GM12878 (cell line): ENCODE data around the gene RGS6. TPM values are rescaled to one million over a fixed set of nuclear protein-coding genes. Genes with fewer than 3 reads are reported as not detected.

ENCODE experiments used
- CHD1 ChIP-seq: IDR thresholded peaks from 2 replicates; pipeline ENCODE4 v1.6.1; 2012; ENCODE audit warnings: low read depth, low read length, improper control_type of control experiment
- CREB1 ChIP-seq: IDR thresholded peaks from 2 replicates; pipeline ENCODE4 v1.6.1; 2012; ENCODE audit warnings: low read depth, mild to moderate bottlenecking, inconsistent platforms
- EP300 ChIP-seq, 2 experiments: fragments of 150-350 bp in 1 of 2; IDR thresholded peaks; 2 replicates each; pipeline ENCODE4 v1.6.1; 2011 to 2012; ENCODE audit warnings: low read depth in 2 of 2, low read length in 2 of 2, borderline replicate concordance in 1 of 2, improper control_type of control experiment in 1 of 2, inconsistent platforms in 1 of 2; ENCODE audit not compliant: control insufficient read depth in 1 of 2
- FOXK2 ChIP-seq: fragments of 450-650 bp; IDR thresholded peaks from 2 replicates; pipeline ENCODE4 v1.6.1; 2017; ENCODE audit warnings: mild to moderate bottlenecking, moderate library complexity
- HDAC6 ChIP-seq: fragments of 200-600 bp; sonication (generic); IDR thresholded peaks from one replicate; pipeline ENCODE4 v1.8.0; 2017; ENCODE audit warnings: antibody characterized with exemption; ENCODE audit not compliant: unreplicated experiment
- IRF5 ChIP-seq: fragments of 450-650 bp; IDR thresholded peaks from 2 replicates; pipeline ENCODE4 v1.6.1; 2017; ENCODE audit warnings: borderline replicate concordance
- KAT2A ChIP-seq: conservative IDR thresholded peaks from 2 replicates; pipeline ENCODE4 v1.6.1; 2011; ENCODE audit warnings: low read depth, low read length; ENCODE audit not compliant: control insufficient read depth
- KDM1A ChIP-seq: fragments of 200-600 bp; sonication (generic); IDR thresholded peaks from 2 replicates; pipeline ENCODE4 v1.6.1; 2016; ENCODE audit warnings: borderline replicate concordance
- LARP7 ChIP-seq: fragments of 450-650 bp; IDR thresholded peaks from 2 replicates; pipeline ENCODE4 v1.6.1; 2017; ENCODE audit warnings: mild to moderate bottlenecking
- MTA2 ChIP-seq: fragments of 450-650 bp; IDR thresholded peaks from 2 replicates; pipeline ENCODE4 v1.6.1; 2016; ENCODE audit warnings: low read depth, mild to moderate bottlenecking, moderate library complexity
- NFIC ChIP-seq: IDR thresholded peaks from 2 replicates; pipeline ENCODE4 v1.6.1; 2012; ENCODE audit warnings: low read depth, mild to moderate bottlenecking, inconsistent platforms, low read length, moderate library complexity
- NKRF ChIP-seq: fragments of 450-650 bp; conservative IDR thresholded peaks from 2 replicates; pipeline ENCODE4 v1.6.1; 2017; ENCODE audit warnings: mild to moderate bottlenecking, moderate library complexity
- POLR2A ChIP-seq: IDR thresholded peaks from 2 replicates; pipeline ENCODE4 v1.6.1; 2011; ENCODE audit warnings: low read depth, mild to moderate bottlenecking, low read length
- RB1 ChIP-seq: fragments of 450-650 bp; formaldehyde crosslinking; IDR thresholded peaks from 2 replicates; pipeline ENCODE4 v1.6.1; 2017; ENCODE audit warnings: mild to moderate bottlenecking, borderline replicate concordance
- RCOR1 ChIP-seq: conservative IDR thresholded peaks from 2 replicates; pipeline ENCODE4 v1.6.1; 2012; ENCODE audit warnings: low read depth, low read length, improper control_type of control experiment
- RELA ChIP-seq: fragments of 450-650 bp; IDR thresholded peaks from 2 replicates; pipeline ENCODE4 v1.8.0; 2014; ENCODE audit warnings: borderline replicate concordance; ENCODE audit not compliant: partially characterized antibody
- RELB ChIP-seq: fragments of 450-650 bp; IDR thresholded peaks from 2 replicates; pipeline ENCODE4 v1.6.1; 2017; ENCODE audit warnings: low read depth, mild to moderate bottlenecking, moderate library complexity
- REST ChIP-seq: IDR thresholded peaks from 2 replicates; pipeline ENCODE4 v1.6.1; 2012; ENCODE audit warnings: mild to moderate bottlenecking, low read depth, low read length
- SIN3A ChIP-seq: IDR thresholded peaks from 2 replicates; pipeline ENCODE4 v1.6.1; 2012; ENCODE audit warnings: low read depth, low read length, improper control_type of control experiment
- SIX5 ChIP-seq: IDR thresholded peaks from 2 replicates; pipeline ENCODE4 v1.6.1; 2011; ENCODE audit warnings: mild to moderate bottlenecking, low read depth, low read length, moderate library complexity; ENCODE audit not compliant: severe bottlenecking
- SMC3 ChIP-seq: IDR thresholded peaks from 2 replicates; pipeline ENCODE4 v1.6.1; 2011; ENCODE audit warnings: low read length, improper control_type of control experiment, borderline replicate concordance
- SP1 ChIP-seq: IDR thresholded peaks from one replicate; pipeline ENCODE4 v1.6.1; 2011; ENCODE audit warnings: low read depth, low read length
- SREBF1 ChIP-seq: IDR thresholded peaks from 2 replicates; pipeline ENCODE4 v1.6.1; 2012; ENCODE audit warnings: mild to moderate bottlenecking, low read length
- polyA plus RNA-seq, 11 experiments: library from polyadenylated mRNA; depleted of rRNA in 4 of 11; unstranded in 6 of 11; stranded (reverse) in 5 of 11; fragments of >200 nt; fragmentation: Nextera tagmentation in 4 of 11; fragmentation: Illumina TruSeq in 1 of 11; extraction: Ambion mirVana in 4 of 11; extraction: Trizol in 1 of 11; gene quantifications; 1 replicate in 1 of 11; 2 replicates in 10 of 11; pipeline versions ENCODE4 v1.2.1 to v1.2.3, GENCODE V29; 2011 to 2016; ENCODE audit warnings: inconsistent platforms in 2 of 11, missing spikeins in 2 of 11, low read depth in 1 of 11
- total RNA-seq, 4 experiments: library from RNA; depleted of rRNA in 3 of 4; stranded (reverse); fragments of >200 nt in 3 of 4; fragmentation: Illumina TruSeq in 1 of 4; extraction: Trizol in 1 of 4; gene quantifications; 2 replicates each; pipeline versions ENCODE4 v1.2.1 to v1.2.3, GENCODE V29; 2013 to 2021

The RGS6 gene
- total and polyA plus RNA-seq, 10 of the 15 experiments (the other 5 are each of a cell fraction or from before 2014, with no cell fraction given): 3.9 to 18.1 (median 12.4) TPM

GRCh38 chr14:72164420-72165228 lies 232.4 kb downstream of the RGS6 start (continued):
- no peak for TF ChIP-seq RCOR1
- TF ChIP-seq CHD1: no peak
- TF ChIP-seq MTA2: peak; percentile 83
- TF ChIP-seq SIX5: no peak
- TF ChIP-seq RB1: no peak
- TF ChIP-seq REST: no peak
- TF ChIP-seq SREBF1: no peak
- no peak for TF ChIP-seq SIN3A
- no peak for TF ChIP-seq HDAC6
- TF ChIP-seq RELA: no peak
- no peak for TF ChIP-seq POLR2A
- peak; percentile 94 for TF ChIP-seq NFIC
- TF ChIP-seq IRF5: no peak
- no peak for TF ChIP-seq SP1
- TF ChIP-seq SMC3: no peak
- TF ChIP-seq NKRF: no peak
- TF ChIP-seq FOXK2: no peak
- TF ChIP-seq KAT2A: no peak
- peak; percentile 94 for TF ChIP-seq RELB
- no peak; the same call in 1 of the 2 replicates for TF ChIP-seq LARP7
- TF ChIP-seq KDM1A: no peak
- peak; percentile 62 to 79; a peak in 3 of 4 replicates for TF ChIP-seq EP300 (IDR thresholded peaks at IDR 0.05; ENCODE audit: borderline replicate concordance in 1 of 2, control insufficient read depth in 1 of 2, low read depth in 2 of 2, low read length in 2 of 2)
- 0 out of 2 replicates have a peak, but pooled peaks have one; percentile 33 for TF ChIP-seq CREB1
